Amygdala (tissue), 56 donors: Measurements from ENCODE around the gene CLN6.
"Not testable (repeated sequence)": the region's sequence is repeated elsewhere in the genome, so short reads cannot be mapped to it uniquely, and the experiment has no call there.

Experiments used
- DNase-seq, 56 donors: peaks; one replicate each; lab custom pipeline; 2025; lab: John Stamatoyannopoulos, UW

CLN6 gene

DNA sequence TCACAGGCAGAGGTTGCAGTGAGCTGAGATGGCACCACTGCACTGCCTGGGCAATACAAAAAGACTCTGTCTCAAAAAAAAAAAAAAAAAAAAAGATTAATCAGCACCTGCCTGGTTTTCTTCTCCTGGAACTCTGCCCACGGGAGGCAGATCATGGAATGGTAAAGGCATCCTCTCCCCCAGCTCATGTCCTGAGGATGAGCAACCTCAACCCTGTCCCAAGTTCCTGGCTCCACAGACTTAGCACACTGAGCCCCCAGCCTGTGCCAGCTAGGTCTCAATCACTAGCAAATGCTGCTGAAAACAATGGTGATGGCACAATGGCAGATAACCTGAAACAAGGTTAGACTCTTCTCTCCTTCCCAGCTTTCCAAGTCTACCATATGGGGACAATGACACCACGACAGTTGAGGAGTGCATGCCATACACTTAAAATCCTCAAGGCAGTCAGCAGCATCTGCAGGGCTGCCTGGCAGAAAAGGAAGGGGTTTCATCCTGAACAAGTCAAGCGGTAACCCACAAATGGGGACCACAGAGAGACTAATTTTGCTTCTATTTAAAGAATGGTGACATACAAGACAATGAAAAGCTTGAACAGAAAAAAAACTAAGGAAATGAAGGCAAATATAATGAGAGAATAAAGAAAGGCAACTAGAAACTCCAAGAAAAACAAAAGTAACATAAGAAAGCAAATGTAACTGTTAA is 4.8 kb downstream of the CLN6 start:
- no peak for DNase-seq

- DNase-seq, result no peak
These were observed 5.4 kb downstream of the CLN6 start for GRCh38 chr15:68224108-68224507.

- no peak for DNase-seq
These were observed 6.4 kb downstream of the CLN6 start for GRCh38 chr15:68223171-68223570.

DNA sequence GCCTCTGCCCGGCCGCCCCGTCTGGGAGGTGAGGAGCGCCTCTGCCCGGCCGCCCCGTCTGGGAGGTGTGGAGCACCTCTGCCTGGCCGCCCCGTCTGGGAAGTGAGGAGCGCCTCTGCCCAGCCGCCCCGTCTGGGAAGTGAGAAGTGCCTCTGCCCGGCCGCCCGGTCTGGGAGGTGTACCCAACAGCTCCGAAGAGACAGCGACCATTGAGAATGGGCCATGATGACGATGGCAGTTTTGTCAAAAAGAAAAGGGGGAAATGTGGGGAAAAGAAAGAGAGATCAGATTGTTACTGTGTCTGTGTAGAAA is 7.1 kb downstream of the CLN6 start:
- not testable (repeated sequence) for DNase-seq

- DNase-seq, result not testable (repeated sequence)
These were observed 7.7 kb downstream of the CLN6 start for GRCh38 chr15:68221530-68222431.

DNA sequence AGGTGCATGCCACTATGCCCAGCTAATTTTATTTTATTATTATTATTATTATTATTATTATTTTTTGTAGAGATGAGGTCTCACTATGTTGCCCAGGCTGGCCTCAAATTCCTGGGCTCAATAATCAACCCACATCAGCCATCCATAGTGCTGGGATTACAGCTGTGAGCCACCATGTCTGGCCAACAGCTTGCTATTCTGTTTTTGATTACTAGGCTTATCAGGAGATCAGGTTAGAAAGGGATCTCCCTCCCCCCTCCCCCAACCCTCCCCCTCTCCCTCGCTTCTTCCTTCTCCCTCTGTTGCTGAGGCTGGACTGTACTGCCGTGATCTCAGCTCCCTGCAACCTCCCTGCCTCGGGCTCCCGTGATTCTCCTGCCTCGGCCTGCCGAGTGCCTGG is 8.6 kb downstream of the CLN6 start:
- no peak for DNase-seq

GRCh38 chr15:68220489-68220888 is 9.0 kb downstream of the CLN6 start:
- no peak for DNase-seq

- no peak for DNase-seq
These were observed 10.4 kb downstream of the CLN6 start for GRCh38 chr15:68218847-68219798.

DNA sequence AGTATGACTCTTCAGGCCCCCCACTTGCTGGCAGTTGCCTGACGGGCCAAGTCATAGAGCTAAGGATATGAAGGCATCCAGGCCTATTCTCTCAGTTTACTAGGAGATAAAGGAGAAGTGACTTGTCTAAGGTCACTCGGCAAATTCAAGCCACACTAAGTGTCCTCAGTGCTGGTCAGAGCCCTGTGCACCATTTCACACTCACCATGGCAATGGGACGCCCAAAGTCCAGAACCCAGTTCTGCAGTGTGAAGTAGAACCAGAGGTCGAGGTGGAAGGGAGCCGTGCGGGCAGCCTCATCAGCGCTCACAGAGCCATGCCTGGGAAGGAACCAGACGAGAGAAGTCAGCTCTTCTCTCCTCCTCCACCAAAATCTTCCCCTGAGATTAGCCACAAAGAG is 11.2 kb downstream of the CLN6 start:
- DNase-seq, result no peak

DNA sequence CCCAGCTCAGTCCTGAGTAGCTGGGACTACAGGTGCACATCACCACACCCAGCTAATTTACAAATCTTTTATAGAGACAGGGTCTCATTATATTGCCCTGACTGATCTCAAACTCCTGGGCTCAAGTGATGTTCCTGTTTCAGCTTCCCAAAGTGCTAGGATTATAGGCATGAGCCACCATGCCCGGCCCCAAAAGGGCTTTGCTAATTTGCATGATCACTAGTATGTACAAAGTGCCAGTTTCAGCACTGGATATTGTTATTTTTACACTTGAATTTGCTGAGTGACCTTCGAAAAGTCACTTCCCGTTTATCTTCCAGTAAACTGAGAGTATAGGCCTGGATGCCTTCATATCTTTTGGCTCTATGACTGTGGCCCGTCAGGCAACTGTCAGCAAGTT is 12.2 kb downstream of the CLN6 start:
- no peak for DNase-seq

DNA sequence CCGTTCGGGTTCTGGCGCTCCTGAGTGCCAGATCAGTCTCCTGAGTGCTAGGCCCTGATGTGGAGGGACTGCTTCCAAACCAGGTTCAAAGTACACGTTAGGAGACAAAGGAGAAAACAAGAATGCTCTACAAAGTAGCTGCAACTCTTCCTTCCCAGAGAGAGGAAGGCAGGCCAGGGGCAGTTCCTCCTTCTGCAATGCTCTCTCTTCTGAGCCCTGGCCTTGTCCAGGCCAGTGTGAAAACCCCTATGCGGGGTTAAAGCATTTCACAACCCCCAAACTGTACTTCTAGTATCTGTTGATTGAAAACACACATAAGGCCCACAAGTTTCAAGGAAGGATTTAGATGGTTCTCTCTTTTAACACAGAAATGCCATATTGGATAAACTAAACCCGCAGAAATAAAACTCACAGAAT is 14.7 kb downstream of the CLN6 start:
- no peak for DNase-seq

DNA sequence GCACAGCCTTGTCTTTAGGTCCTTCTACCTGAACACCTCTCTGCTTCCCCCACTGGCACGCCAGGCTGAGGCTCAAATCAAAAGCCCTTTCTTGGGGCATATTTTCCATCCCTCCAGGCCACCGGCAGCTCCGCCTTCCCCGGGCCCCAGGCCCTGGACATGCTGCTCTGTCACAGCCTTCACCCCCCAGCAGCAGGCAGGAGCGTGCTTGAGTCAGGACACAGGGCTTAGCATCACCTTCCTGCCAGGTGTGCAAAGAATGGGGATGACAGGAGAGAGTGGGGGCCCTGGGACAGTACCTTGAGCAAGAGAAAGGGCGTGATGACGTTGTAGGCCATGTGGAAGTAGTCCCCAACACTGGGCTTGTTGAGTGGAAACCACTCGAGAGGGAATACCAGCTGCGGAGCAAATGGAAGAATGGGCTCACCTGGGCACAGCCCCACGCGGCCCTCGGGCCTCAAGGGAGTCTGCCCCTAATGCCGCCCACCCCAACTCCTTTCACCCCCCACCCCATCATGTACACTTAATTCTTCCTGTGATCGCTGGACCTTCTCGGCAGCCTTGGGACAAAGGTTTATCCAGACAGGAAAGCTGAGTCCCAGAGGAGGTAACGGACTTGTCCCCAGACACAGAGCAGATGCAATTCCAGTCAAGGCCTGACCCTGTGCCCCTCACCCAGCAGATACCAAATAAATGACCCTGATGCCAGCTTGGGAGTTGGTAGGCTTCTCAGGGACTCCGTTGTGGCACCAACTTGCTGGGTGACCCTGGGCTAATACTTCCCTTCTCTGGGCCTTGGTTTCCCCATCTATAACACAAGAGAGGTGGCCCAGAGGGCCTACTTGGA is 15.3 kb downstream of the CLN6 start:
- DNase-seq, result no peak

- DNase-seq, result not testable (repeated sequence)
These were observed 16.1 kb downstream of the CLN6 start for GRCh38 chr15:68213491-68213845.

GRCh38 chr15:68211656-68212320 is 17.7 kb downstream of the CLN6 start:
- no peak for DNase-seq

DNA sequence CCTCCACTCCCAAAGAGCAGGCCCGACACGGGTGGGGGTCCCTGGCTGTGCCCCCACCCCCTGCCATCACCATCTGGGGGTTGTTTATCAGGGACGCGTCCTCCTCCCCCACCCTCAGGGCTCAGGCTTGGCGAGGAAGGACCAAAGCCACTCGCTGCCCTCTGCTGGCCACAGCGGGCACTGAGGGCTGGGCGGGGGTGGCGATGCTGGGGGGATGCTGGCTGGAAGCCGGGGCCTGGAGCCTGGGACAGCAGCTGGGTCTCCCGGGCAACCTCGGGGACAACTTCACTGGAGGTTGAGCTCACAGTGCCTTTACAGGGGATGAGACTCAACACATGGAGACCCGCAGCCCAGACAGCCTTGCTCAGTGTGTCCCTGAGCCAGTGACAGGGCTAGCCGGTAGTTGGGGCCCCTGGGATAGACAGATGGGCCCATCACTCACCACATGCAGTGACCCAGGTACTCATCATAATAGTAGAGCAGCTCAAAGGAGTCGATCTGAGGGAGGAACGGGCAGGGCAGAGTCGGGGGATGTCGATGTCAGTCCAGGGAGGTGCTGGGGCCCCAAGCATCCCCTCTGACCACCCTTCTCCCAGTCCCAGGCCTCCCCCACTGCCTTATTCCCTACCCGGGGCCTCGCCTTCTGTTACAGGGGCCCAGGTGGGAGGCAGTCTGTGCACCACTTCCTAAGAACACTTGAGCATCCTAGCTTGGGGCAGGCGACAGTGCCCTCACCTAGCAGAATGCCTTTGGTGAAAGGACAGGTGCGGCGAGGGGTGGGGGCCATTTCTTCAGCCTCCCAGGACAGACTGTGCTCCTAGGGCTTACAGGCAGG is 18.5 kb downstream of the CLN6 start:
- DNase-seq, result peak in 55 of 56 donors; percentile 31 to 92 (median 75)

DNA sequence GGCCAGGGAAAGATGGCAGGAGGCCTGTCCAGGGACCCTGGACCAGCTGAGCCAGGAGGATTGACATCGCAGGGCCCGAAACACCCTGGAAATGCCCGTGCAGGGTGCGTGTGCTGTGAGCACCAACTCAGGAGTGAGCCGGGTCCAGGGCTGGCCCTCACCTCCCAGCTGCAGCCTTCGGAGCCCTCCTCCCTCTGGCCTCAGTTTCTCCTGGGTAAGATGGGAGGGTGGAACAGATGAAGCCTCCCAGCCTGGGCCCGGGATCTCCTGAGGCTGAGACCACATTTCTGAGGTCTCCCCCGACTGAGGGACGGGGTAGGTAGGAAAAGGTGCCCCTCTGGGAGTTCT is 19.1 kb downstream of the CLN6 start:
- DNase-seq, result no peak

GRCh38 chr15:68209735-68210408 is 19.7 kb downstream of the CLN6 start:
- DNase-seq, result no peak

- no peak for DNase-seq
These were observed 20.3 kb downstream of the CLN6 start for GRCh38 chr15:68209272-68209671.
